Uterus (tissue), 2 donors: Measurements from ENCODE around the gene SLC25A29.
"Not testable (repeated sequence)": the region's sequence is repeated elsewhere in the genome, so short reads cannot be mapped to it uniquely, and the experiment has no call there.

Source experiments
- POLR2A ChIP-seq, 2 donors: fragments of 450-650 bp; IDR thresholded peaks; one replicate each; pipeline ENCODE4 v1.6.1; 2016; ENCODE audit warnings: antibody characterized with exemption in 2 of 2, mild to moderate bottlenecking in 1 of 2, moderate library complexity in 1 of 2
- TF ChIP-seq, protein P1 (sequence below), 4 experiments: fragments of 200-600 bp in 2 of 4; fragments of 450-650 bp in 2 of 4; sonication (generic) in 2 of 4; IDR thresholded peaks; one replicate each; pipeline ENCODE4 v1.5.1; 2016 to 2019; ENCODE audit warnings: antibody characterized with exemption in 4 of 4, mild to moderate bottlenecking in 2 of 4, moderate library complexity in 1 of 4

DNA sequence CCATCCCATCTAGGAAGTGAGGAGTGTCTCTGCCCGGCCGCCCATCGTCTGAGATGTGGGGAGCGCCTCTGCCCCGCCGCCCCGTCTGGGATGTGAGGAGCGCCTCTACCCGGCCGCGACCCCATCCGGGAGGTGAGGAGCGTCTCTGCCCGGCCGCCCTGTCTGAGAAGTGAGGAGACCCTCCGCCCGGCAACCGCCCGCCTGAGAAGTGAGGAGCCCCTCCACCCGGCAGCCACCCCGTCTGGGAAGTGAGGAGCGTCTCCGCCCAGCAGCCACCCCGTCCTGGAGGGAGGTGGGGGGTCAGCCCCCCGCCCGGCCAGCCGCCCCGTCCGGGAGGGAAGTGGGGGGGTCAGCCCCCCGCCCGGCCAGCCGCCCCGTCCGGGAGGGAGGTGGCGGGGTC is 38.4 kb upstream of the SLC25A29 start:
- not testable (repeated sequence) for TF ChIP-seq POLR2A (IDR thresholded peaks at IDR 0.05)
- TF ChIP-seq, protein P1, sequence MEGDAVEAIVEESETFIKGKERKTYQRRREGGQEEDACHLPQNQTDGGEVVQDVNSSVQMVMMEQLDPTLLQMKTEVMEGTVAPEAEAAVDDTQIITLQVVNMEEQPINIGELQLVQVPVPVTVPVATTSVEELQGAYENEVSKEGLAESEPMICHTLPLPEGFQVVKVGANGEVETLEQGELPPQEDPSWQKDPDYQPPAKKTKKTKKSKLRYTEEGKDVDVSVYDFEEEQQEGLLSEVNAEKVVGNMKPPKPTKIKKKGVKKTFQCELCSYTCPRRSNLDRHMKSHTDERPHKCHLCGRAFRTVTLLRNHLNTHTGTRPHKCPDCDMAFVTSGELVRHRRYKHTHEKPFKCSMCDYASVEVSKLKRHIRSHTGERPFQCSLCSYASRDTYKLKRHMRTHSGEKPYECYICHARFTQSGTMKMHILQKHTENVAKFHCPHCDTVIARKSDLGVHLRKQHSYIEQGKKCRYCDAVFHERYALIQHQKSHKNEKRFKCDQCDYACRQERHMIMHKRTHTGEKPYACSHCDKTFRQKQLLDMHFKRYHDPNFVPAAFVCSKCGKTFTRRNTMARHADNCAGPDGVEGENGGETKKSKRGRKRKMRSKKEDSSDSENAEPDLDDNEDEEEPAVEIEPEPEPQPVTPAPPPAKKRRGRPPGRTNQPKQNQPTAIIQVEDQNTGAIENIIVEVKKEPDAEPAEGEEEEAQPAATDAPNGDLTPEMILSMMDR (IDR thresholded peaks at IDR 0.05), result not testable (repeated sequence)
